IPS-20b (cell line): ENCODE results near the gene DEFB132.
"Not testable (repeated sequence)": the region's sequence is repeated elsewhere in the genome, so short reads cannot be mapped to it uniquely, and the experiment has no call there.

Source experiments
- H3K27ac ChIP-seq: one replicate; pipeline ENCODE4 v1.5.1; 2013; ENCODE audit warnings: low read length
- H3K27me3 ChIP-seq: 2 replicates; pipeline ENCODE4 v1.6.1; 2013; ENCODE audit warnings: mild to moderate bottlenecking, low read length, inconsistent platforms; ENCODE audit not compliant: insufficient read depth
- H3K36me3 ChIP-seq: 2 replicates; pipeline ENCODE4 v1.6.1; 2013; ENCODE audit warnings: low read depth, mild to moderate bottlenecking, inconsistent platforms, low read length, moderate library complexity; ENCODE audit not compliant: insufficient read depth
- H3K4me1 ChIP-seq: 2 replicates; pipeline ENCODE4 v1.6.1; 2013; ENCODE audit warnings: mild to moderate bottlenecking, control low read depth, inconsistent platforms, low read length, moderate library complexity; ENCODE audit not compliant: insufficient read depth
- H3K4me3 ChIP-seq: 2 replicates; pipeline ENCODE4 v1.5.1; 2013; ENCODE audit warnings: mild to moderate bottlenecking, low read length, inconsistent platforms
- H3K9ac ChIP-seq: 2 replicates; pipeline ENCODE4 v1.6.1; 2013; ENCODE audit warnings: low read depth, mild to moderate bottlenecking, inconsistent platforms, low read length, moderate library complexity
- H3K9me3 ChIP-seq: 2 replicates; pipeline ENCODE4 v1.6.1; 2013; ENCODE audit warnings: mild to moderate bottlenecking, low read depth, low read length, inconsistent platforms; ENCODE audit not compliant: insufficient read depth

The DEFB132 gene, protein sequence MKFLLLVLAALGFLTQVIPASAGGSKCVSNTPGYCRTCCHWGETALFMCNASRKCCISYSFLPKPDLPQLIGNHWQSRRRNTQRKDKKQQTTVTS

DNA sequence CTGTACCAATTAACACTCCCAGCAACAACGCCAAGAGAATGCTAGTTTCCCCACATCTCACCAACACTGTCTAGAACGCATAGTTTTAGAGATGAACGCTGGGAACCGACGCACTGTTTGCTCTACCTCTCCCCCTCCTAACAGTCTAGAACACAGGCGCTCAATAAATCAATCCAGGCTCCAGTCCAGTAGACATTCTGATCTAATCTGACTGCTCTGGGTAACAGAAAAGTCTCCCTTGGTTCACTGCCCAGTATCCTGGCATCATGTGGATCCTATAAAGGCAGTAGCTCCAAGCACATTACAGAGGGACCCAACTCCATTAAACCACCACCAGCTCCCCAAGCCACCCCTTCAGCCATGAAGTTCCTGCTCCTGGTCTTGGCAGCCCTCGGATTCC is at the start of gene DEFB132:
Gene DEFB132 (plus strand): TSS at position 306 of the 400 bp plus-strand sequence. CDS start 55 bp downstream, at position 361.
- Histone ChIP-seq H3K4me3 (no peak within 1 kb of the TSS), H3K9ac (no peak within 1 kb of the TSS), H3K27ac (no peak within 1 kb of the TSS), H3K27me3 (peaks cover 79% of the 10 kb centered on the region), H3K4me1 (no peaks in the 10 kb centered on the region), H3K9me3 (no peaks in the 10 kb centered on the region), H3K36me3 (no peaks in the 10 kb centered on the region)

DNA sequence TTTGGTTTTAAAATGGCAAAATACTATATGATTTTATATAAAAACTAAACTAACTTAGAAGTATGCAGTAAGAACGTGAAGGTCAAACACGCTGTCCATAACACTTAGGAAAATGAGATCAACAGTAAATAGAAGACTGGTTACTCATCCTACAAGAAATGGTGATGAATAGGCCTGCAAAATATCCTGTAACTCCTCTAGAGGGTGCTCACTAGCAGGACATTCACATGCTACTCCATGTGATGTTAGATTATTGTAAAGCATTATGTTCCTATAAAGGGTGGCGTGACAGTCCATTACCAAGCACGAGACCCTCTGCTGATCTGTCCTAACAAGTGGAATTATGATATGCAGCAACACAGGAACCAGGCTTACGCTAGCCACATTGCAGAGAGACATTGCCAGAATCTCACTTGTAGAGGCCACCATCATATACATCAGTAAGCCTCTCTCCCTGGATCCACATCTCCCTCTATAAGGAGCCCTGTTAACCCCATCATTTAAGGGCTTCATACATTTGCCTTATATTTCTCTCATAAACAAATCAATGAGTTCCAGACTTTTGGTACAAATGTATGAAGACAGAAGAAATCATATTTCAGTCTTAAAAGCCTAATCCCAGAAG is 48.5 kb upstream of the DEFB132 start:
- Histone ChIP-seq H3K9me3 (no peaks in the 10 kb centered on the region), H3K4me3 (no peak overlapping the region), H3K27me3 (peaks cover 66% of the 10 kb centered on the region), H3K36me3 (no peaks in the 10 kb centered on the region), H3K9ac (no peak overlapping the region), H3K4me1 (no peaks in the 10 kb centered on the region), H3K27ac (no peak overlapping the region)

DNA sequence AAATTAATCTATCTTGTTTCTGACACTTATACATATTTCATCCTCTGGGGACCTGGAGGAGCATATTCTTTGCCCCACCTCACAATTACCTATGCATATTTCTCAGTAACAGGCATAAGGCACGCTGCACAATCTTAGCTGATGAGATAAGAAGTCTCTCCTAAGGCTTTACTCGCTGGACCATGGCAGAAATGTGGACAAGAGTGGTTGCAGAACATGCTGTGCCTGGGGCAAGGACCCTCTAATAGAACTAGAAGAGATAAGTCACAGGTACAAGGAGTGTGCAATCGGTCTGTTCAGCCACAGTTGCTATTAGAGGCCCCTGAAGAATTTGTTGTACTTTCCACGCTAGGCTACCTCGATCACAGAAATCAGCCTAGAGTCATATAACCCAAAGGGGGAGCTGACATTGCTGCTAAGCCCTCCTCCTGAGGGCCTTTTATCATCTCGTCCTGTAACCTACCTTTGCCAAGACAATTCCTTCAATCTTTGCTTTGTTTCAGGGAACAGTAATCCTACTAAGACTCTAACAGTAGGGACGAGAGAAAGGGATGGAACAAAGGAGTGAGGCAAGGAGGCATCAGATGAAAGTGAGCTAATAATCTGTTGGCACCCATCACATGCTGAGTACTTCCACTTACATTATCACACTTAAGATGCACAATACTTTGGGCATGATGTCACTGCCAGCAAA is 46.6 kb upstream of the DEFB132 start:
- no peak overlapping the region for H3K4me3 ChIP-seq

DNA sequence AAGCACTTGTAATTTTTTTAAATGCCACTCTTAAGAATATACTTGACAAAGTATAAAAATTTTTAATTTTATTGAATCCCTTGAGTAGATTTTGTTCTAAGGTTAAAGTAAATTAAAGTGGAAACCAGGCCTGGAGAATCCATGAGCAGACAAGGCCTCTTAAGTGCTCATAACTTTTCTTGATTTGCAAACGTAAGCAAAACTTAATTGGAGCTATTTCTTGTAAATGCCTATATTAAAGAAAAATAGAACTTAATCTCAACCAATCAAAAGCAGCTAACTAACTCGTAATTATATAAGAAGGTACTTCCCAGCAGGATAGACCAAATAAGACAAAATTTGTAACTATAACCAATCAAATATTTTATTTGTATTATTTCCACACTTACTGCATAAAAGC is 43.1 kb upstream of the DEFB132 start:
- Histone ChIP-seq H3K4me3 (no peak overlapping the region), H3K27me3 (peaks cover 60% of the 10 kb centered on the region), H3K36me3 (no peaks in the 10 kb centered on the region), H3K4me1 (no peaks in the 10 kb centered on the region), H3K9ac (no peak overlapping the region), H3K27ac (no peak overlapping the region), H3K9me3 (no peaks in the 10 kb centered on the region)

More for the DNA sequence above, 46.6 kb upstream of the DEFB132 start:
- Histone ChIP-seq H3K27ac (no peak overlapping the region), H3K9ac (no peak overlapping the region), H3K36me3 (no peaks in the 10 kb centered on the region), H3K9me3 (no peaks in the 10 kb centered on the region), H3K4me1 (no peaks in the 10 kb centered on the region), H3K27me3 (peaks cover 53% of the 10 kb centered on the region)

DNA sequence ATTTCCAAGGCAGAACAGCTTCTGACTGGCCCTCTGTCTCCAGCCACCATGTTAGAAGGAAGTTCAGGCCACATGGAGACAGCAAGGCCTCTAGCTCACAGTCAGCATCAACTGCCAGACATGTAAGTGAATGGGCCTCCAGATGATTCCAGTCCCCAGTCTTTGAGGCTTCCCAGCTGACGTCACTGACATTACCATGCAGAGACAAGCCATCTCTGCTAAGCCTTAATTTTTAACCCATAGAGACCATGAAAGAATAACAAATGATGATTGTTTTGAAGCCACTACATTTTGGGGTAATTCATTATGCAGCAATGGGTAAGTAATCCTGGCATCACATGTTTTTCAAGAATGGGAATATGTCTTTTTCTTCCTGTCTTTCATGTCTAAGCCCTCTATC is 41.7 kb upstream of the DEFB132 start:
- no peak overlapping the region for H3K4me3 ChIP-seq
- no peaks in the 10 kb centered on the region for H3K36me3 ChIP-seq
- H3K27ac ChIP-seq: no peak overlapping the region
- peaks cover 54% of the 10 kb centered on the region for H3K27me3 ChIP-seq
- no peaks in the 10 kb centered on the region for H3K4me1 ChIP-seq
- no peak overlapping the region for H3K9ac ChIP-seq
- no peaks in the 10 kb centered on the region for H3K9me3 ChIP-seq

DNA sequence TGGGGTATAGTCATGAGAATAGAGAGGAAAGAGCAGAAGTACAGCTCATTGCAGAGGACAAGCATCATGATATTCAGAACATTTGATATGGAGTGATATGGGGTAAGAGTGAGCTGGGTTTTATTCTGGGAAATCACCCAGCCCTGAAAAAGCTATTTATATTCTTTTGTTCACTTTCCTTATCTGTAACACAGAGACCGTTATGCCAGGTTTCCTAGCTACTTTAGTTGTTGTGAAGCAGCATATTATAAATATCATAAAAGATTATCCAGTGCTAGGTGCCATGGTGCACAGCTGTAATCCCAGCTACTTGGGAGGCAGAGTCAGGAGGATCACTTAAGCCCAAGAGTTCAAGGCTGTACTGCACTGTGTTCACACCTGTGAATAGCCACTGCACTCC is 40.3 kb upstream of the DEFB132 start:
- Histone ChIP-seq H3K36me3 (no peaks in the 10 kb centered on the region), H3K4me1 (no peaks in the 10 kb centered on the region), H3K4me3 (no peak overlapping the region), H3K9me3 (no peaks in the 10 kb centered on the region), H3K9ac (no peak overlapping the region), H3K27ac (no peak overlapping the region), H3K27me3 (peaks cover 53% of the 10 kb centered on the region)

DNA sequence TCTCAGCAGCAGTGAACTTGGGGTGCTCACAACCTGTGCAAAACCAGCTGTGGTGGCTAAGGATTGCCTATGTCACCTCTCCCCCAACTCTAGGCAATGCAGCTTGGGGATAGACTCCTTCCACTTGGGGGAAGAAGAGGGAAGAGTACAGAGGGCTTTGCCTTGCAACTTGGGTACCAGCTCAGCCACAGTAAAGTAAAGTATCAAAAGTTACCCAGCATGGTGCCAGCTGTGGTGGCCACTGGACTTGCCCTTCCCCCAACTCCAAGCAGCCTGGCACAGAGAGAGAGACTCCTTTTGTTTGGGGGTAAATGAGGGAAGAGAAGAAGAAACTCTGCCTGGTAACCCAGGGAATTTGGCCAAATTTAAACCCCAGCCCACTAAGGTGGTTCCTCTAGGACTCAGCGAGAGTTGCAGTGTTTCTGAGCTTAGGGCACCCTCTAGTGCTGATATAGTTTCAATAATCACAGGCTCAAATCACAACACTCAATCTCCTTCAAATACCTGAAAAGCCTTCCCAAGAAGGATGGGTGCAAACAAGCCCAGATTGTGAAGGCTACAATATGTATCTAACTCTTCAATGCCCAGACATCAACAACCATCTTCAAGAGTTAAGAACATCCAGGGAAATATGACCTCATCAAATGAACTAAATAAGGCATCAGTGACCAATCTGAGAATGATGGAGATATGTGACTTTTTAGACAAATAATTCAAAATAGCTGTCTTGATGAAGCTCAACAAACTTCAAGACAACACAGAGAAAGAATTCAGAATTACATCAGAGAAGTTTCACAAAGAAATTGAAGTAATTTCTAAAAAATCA is 38.0 kb upstream of the DEFB132 start:
- Histone ChIP-seq H3K27ac (no peak overlapping the region), H3K9me3 (no peaks in the 10 kb centered on the region), H3K4me3 (no peak overlapping the region), H3K4me1 (no peaks in the 10 kb centered on the region), H3K9ac (no peak overlapping the region), H3K27me3 (peaks cover 39% of the 10 kb centered on the region), H3K36me3 (no peaks in the 10 kb centered on the region)

DNA sequence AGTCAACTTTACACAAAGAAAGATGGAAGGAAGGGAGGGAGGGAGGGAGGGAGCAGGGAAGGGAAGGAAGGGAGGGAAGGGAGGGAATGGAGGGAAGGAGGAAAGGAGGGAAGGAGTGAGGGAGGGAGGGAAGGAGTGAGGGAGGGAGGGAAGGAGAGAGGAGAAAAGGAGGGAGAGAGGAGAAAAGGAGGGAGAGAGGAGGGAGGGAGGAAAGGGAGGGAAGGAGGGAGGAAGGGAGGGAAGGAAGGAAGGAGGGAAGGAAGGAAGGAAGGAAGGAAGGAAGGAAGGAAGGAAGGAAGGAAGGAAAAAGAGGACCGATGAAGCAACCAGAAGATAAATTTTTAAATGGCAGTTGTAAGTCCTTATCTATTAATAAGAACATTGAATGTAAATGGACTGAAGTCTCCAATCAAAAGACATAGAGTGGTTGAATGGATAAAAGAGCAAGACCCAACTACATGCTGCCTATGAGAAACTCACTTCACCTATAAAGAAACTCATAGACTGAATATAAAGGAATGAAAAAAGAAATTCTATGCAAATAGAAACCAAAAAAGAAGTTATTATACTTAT is 36.2 kb upstream of the DEFB132 start:
- H3K9me3 ChIP-seq: no peaks in the 10 kb centered on the region
- H3K9ac ChIP-seq: no peak overlapping the region
- H3K27me3 ChIP-seq: peaks cover 39% of the 10 kb centered on the region
- no peak overlapping the region for H3K27ac ChIP-seq
- no peak overlapping the region for H3K4me3 ChIP-seq
- no peaks in the 10 kb centered on the region for H3K4me1 ChIP-seq
- no peaks in the 10 kb centered on the region for H3K36me3 ChIP-seq

DNA sequence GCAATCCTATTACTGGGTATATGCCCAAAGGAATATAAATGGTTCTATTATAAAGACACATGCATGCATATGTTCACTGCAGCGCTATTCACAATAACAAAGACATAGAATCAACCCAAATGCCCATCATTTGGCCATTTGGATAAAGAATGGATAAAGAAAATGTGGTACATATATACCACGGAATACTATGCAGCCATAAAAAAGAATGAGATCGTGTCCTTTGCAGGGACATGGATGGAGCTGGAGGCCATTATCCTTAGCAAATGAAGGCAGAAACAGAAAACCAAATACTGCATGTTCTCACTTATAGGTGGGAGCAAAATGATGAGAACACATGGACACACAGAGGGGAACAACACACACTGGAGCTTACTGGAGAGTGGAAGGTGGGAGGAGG is 31.6 kb upstream of the DEFB132 start:
- H3K27me3 ChIP-seq: peaks cover 24% of the 10 kb centered on the region
- not testable (repeated sequence) for H3K4me3 ChIP-seq, H3K9ac ChIP-seq, H3K9me3 ChIP-seq, H3K36me3 ChIP-seq, H3K4me1 ChIP-seq, H3K27ac ChIP-seq

DNA sequence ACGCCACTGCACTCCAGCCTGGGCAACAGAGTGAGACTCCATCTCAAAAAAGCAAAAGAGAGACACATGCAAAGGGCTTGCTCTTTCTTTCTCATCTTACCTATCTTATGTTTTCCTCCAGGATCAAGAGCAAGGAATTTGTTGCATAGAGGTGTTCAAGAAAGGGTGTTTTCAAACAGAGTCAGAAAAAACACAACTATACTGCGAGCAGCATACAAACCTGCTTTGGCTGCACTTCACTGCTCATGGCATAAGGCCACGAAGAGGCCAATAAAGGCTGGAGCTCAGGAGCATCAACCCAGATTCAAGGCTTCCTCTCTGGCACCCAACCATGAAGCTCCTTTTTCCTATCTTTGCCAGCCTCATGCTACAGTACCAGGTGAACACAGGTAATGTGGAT is 30.6 kb upstream of the DEFB132 start, which contains the start of gene DEFB129:
Gene DEFB129 (plus strand): TSS at position 301 of the 400 bp plus-strand sequence. CDS start 31 bp downstream, at position 332.
- H3K4me3 ChIP-seq: no peak within 1 kb of the TSS
- H3K27ac ChIP-seq: no peak within 1 kb of the TSS
- no peaks in the 10 kb centered on the region for H3K36me3 ChIP-seq
- peaks cover 14% of the 10 kb centered on the region for H3K27me3 ChIP-seq
- no peaks in the 10 kb centered on the region for H3K9me3 ChIP-seq
- no peak within 1 kb of the TSS for H3K9ac ChIP-seq
- H3K4me1 ChIP-seq: no peaks in the 10 kb centered on the region

DNA sequence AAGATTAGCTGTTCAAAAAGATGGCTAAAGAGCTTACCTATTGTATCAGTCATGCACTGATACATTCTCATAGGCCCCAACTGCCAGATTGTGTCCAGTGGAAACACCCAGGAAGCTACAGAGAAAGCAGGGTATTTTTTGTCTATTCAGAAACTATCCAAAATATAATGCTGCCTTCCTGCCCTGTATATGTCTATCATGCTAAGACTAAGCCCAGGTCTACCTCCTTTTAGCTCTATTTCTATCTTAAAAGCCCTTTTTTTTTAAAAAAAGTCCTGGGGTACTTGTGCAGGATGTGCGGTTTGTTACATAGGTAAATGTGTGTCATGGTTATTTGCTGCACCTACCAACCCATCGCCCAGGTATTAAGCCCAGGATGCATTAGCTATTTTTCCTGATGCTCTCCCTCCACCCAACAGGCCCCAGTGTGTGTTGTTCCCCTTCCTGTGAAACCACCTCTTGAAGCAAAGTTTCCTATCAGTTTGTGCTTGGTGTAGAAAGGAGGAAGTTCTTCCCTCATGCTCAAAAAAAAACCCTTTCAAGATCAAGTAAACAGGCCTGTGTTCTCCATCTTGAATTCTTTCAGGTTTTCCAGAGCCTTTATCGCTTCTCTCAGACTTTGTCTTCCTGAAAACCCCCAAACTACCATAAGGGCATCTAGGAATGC is 30.0 kb upstream of the DEFB132 start:
- Histone ChIP-seq H3K4me1 (no peaks in the 10 kb centered on the region), H3K36me3 (no peaks in the 10 kb centered on the region), H3K27me3 (peaks cover 10% of the 10 kb centered on the region), H3K9ac (no peak overlapping the region), H3K9me3 (no peaks in the 10 kb centered on the region), H3K4me3 (no peak overlapping the region), H3K27ac (no peak overlapping the region)
